22Rv1 (cell line): ENCODE results near the gene SMIM30.

Source experiments
- CTCF ChIP-seq: fragments of 450-650 bp; IDR thresholded peaks from 2 replicates; pipeline ENCODE4 v1.5.1; 2017; ENCODE audit warnings: mild to moderate bottlenecking
- ZFX ChIP-seq: fragments of 450-650 bp; IDR thresholded peaks from 2 replicates; pipeline ENCODE4 v1.6.1; 2017; ENCODE audit warnings: antibody characterized with exemption, borderline replicate concordance

GRCh38 chr7:113158756-113159155, 40.4 kb upstream of the SMIM30 start:
- TF ChIP-seq CTCF (no peak), ZFX (no peak)
